A673 (cell line): ENCODE measurements around the gene FBXO17.

Experiments used
- EZH2 ChIP-seq: fragments of 200-600 bp; sonication (generic); IDR thresholded peaks from 2 replicates; pipeline ENCODE4 v1.6.1; 2017; ENCODE audit warnings: borderline replicate concordance, low read depth, mild to moderate bottlenecking, mixed read lengths, antibody characterized with exemption, low read length; ENCODE audit not compliant: poor library complexity, severe bottlenecking
- TF ChIP-seq, protein P1 (sequence below): fragments of 300-800, 200-600 bp; sonication (generic); conservative IDR thresholded peaks from 2 replicates; pipeline ENCODE4 v1.5.1; 2017; ENCODE audit warnings: low read depth, mild to moderate bottlenecking, antibody characterized with exemption, low read length, moderate library complexity, mixed read lengths

DNA sequence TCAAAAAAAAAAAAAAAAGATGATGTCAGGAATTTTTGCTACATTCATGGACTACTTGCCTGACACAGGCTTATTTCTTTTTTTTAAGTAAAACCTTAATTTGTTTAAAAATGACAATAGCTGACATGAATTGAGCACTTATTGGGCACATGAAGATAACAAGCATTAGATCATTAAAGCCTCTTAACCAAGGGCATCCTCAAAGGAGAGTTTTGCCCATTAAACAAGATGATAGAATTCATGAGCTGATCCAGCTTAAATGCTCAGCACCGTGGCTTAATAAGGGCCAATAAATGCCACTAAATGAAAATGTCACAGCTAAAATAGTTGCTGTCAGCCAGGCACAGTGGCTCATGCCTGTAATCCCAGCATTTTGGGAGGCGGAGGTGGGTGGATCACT, 19.3 kb downstream of the FBXO17 start:
- TF ChIP-seq EZH2, result no peak
- TF ChIP-seq, protein P1, sequence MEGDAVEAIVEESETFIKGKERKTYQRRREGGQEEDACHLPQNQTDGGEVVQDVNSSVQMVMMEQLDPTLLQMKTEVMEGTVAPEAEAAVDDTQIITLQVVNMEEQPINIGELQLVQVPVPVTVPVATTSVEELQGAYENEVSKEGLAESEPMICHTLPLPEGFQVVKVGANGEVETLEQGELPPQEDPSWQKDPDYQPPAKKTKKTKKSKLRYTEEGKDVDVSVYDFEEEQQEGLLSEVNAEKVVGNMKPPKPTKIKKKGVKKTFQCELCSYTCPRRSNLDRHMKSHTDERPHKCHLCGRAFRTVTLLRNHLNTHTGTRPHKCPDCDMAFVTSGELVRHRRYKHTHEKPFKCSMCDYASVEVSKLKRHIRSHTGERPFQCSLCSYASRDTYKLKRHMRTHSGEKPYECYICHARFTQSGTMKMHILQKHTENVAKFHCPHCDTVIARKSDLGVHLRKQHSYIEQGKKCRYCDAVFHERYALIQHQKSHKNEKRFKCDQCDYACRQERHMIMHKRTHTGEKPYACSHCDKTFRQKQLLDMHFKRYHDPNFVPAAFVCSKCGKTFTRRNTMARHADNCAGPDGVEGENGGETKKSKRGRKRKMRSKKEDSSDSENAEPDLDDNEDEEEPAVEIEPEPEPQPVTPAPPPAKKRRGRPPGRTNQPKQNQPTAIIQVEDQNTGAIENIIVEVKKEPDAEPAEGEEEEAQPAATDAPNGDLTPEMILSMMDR, result no peak
